GM21367 (cell line): ENCODE data around the gene CD8B.

Experiments
- ATAC-seq: cut with Tn5 transposase; IDR thresholded peaks from one replicate; pipeline ENCODE4 v1.9.1; 2021; ENCODE audit not compliant: unreplicated experiment

CD8B gene

DNA sequence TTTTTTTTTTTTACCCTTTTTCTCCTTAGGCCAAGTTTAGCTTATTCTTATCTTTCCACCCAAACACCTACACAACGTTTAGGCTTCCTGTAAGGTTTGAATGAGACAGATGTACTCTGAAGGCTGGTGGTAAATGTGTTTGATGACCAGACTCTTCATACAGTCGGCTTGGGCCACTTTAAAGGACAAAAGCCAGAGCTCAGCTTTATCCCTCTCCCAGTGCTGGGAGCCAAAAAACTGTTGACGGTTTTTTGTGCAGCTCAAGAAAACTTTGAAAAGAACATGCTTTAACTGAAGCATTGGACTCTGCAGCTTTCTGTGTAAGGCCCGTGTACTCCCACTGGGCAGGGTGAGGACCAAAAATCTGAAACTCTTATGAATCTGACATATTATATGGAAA, 86.3 kb downstream of the CD8B start:
- ATAC-seq = no peak

DNA sequence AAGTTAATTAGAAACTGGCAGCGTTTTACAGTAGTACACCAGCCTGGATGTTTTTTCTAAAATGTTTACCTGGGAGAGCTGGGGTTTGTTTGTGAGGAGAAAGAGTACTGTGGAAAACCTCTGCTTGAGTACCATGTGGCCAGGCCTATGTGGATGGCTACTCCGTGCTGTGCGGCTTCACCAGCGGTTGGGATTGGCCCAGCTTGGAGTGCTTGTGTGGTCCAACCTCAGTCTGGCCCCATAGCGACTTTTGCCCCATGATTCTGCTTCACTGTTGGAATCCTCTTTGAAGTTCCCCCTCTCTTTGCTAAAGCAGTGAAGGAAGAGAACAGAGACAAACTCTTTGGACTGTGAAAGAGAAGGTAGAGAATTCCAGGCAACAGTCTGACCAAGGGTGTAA, 86.8 kb downstream of the CD8B start:
- ATAC-seq = no peak

DNA sequence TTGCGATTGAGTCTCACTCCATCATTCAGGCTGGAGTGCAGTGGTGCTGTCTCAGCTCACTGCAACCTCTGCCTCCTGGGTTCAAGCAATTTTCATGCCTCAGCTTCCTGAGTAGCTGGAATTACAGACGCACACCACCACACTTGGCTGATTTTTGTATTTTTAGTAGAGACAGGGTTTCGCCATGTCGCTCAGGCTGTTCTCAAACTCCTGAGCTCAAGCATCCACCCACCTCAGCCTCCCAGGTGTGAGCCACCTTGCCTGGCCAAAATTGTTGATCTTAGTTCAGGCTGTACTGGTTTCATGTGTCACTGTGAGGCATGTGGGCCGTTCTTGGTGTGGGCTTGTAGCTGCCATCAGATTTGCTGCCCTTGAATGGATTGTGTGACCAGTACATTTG, 89.1 kb downstream of the CD8B start:
- ATAC-seq = no peak

DNA sequence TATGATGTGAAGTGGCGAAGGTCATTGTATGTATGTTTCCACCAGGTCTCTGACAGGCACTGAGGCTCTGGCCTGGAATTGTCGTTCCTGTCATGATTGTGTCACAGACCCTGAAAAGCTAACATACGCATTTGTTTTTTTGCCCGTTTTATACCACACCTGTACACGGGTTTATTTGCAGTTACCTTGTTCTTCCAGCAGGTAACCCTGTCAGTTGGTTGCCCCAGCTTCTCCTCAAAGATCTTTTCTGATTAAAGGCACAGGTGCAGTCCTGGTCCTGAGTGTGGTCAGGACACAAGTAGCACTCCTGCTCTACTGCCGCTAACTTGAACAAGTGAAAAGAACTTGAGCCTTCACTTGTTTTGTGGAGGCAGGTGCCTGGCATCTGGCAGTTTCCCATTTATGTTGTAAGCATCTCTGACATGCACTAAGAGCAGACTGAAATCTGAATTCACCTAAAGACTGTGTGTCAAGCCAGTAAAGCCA, 90.8 kb downstream of the CD8B start:
- ATAC-seq = no peak

DNA sequence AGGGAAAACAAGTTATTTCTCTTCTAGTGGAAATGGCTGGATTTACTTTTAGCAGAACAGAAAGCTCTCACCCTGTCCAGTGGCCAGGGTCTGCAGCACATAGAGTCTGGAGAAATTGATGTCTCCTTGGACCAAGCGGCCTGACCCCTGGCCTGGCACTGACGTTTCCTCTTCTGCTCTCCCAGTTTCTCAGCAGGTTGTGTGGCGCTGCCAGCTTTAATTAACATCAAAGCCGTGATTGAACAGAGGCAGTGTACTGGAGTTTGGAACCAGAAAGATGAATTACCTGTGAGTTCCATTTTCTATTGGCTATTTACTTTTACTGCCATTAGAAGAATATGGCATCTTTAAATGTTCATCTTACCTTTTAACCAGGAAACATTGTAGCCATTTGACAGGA, 91.8 kb downstream of the CD8B start:
- no peak for ATAC-seq

DNA sequence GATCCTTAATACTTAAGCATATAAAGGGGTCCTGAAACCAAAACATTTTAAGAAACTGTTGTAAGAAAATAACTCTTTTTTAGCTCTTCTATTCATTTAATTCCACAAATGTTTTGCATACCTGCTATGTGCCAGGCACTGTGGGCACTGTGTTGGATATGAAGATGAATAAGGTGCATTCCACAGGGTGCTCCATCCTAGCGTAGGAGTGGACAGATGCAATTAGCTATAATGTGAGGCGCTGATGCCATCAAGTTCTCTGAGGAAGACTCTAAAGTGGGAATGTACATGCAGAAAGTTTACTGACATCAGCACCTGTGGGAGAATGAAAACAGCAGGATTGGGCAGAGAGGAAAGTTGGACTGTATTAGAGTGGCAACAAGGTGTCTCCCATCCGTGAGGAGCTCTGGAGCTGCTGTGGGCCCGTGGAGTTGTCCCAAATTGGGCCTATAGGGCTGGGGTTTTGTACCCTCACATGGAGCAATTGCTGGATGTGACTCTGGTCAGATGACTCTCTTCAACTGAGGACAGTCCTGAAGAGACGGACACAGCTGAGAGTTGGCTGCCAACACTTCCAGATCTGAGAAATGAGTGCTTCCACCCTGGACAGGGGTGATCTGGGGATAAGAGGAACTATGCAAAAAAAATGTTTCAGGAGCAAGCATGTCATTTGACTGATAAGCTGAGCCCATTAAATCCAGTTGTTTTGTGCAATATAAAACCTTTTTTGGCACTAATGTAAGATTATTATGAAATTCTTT, 93.3 kb downstream of the CD8B start:
- ATAC-seq = no peak
